ENCODE results near the gene FAM107B. TPM values are rescaled to one million over a fixed set of nuclear protein-coding genes. Genes with fewer than 3 reads are reported as not detected.

The FAM107B gene
- total and polyA plus RNA-seq, 2 of the 8 experiments (the other 6 are each of a cell fraction or from before 2014, with no cell fraction given) = 7.5 to 28.1 TPM

- Histone ChIP-seq H3K9ac (replicated peaks in 1 of 4; ENCODE audit: extremely low read depth in 1 of 4, low read depth in 3 of 4, low read length in 3 of 4) (no peak overlapping the region), H3K4me3 (ENCODE audit: extremely low read depth in 1 of 4, insufficient read depth in 2 of 4, low read depth in 3 of 4, low read length in 4 of 4) (no peak overlapping the region), H2BK5ac (ENCODE audit: low read depth, low read length) (no peak overlapping the region), H2BK12ac (ENCODE audit: low read depth, low read length) (no peak overlapping the region), H4K91ac (replicated peaks; ENCODE audit: insufficient read length, low read length) (no peak overlapping the region), H3K27ac (ENCODE audit: low read depth, low read length) (no peak overlapping the region), H4K8ac (ENCODE audit: extremely low read depth, insufficient read depth, low read length) (no peak overlapping the region), H3K14ac (ENCODE audit: insufficient read length) (no peak overlapping the region), H2AK5ac (ENCODE audit: low read depth, low read length) (no peak overlapping the region), H4K20me1 (replicated peaks in 1 of 2; ENCODE audit: control insufficient read depth in 1 of 2, insufficient read depth in 2 of 2, low read length in 2 of 2) (no peaks in the 10 kb centered on the region), H3K23ac (ENCODE audit: insufficient read length) (no peak overlapping the region), H3K27me3 (replicated peaks in 1 of 4; ENCODE audit: control insufficient read depth in 3 of 4, extremely low read depth in 1 of 4, insufficient read depth in 3 of 4, low read length in 3 of 4) (no peaks in the 10 kb centered on the region), H3K4ac (replicated peaks; ENCODE audit: insufficient read length, low read depth, low read length) (no peak overlapping the region), H3K79me1 (ENCODE audit: low read depth, low read length) (no peaks in the 10 kb centered on the region), H3K79me2 (ENCODE audit: control insufficient read depth in 1 of 2, insufficient read depth in 2 of 2, low read length in 2 of 2) (no peaks in the 10 kb centered on the region), H2BK15ac (ENCODE audit: low read length) (no peak overlapping the region), H3K9me3 (ENCODE audit: insufficient read depth in 2 of 2, low read depth in 1 of 2, low read length in 1 of 2) (peaks cover 0 to 5% of the 10 kb centered on the region in 2 experiments; a peak in 1 of 4 replicates), H2BK120ac (replicated peaks; ENCODE audit: low read depth, low read length) (no peak overlapping the region), H3K23me2 (ENCODE audit: low read depth, low read length) (no peaks in the 10 kb centered on the region), H3K36me3 (ENCODE audit: control insufficient read depth in 2 of 4, insufficient read depth in 4 of 4, low read length in 3 of 4) (no peaks in the 10 kb centered on the region), H2AFZ (ENCODE audit: low read length) (no peak overlapping the region), H3K18ac (ENCODE audit: extremely low read depth, low read length) (no peak overlapping the region), H3K4me2 (ENCODE audit: insufficient read depth in 1 of 2, low read depth in 2 of 2, low read length in 2 of 2) (no peak overlapping the region), H3K4me1 (replicated peaks in 1 of 4; ENCODE audit: control insufficient read depth in 3 of 4, insufficient read depth in 4 of 4, low read length in 3 of 4) (peaks cover 0 to 5% (median 0%) of the 10 kb centered on the region in 4 experiments; a peak in 1 of 7 replicates), H2BK20ac (ENCODE audit: low read length) (no peak overlapping the region), H4K5ac (ENCODE audit: insufficient read length, low read depth, low read length) (no peak overlapping the region), H3K56ac (replicated peaks; ENCODE audit: insufficient read length, low read depth, low read length) (no peak overlapping the region)
- 91% methylated on average over 7 of the region's 7 CpGs; no CpG with 5 or more reads in 1 of the 2 experiments for WGBS, 2 experiments (ENCODE audit: extremely low coverage in 1 of 2, insufficient coverage in 1 of 2, insufficient read length in 1 of 2, insufficient replicate concordance in 2 of 2, low coverage in 1 of 2, low lambda C conversion rate in 2 of 2, missing lambda C conversion rate in 1 of 2)
- TF ChIP-seq RNF2 (IDR thresholded peaks at IDR 0.05; ENCODE audit: borderline replicate concordance, low read depth, low read length, missing control alignments, poor library complexity, severe bottlenecking) (no peak), TBP (IDR thresholded peaks at IDR 0.05; ENCODE audit: low read depth, low read length) (no peak), TCF12 (IDR thresholded peaks at IDR 0.05; ENCODE audit: low read depth, low read length) (no peak), MAX (IDR thresholded peaks at IDR 0.05) (no peak), CHD2 (IDR thresholded peaks at IDR 0.05; ENCODE audit: low read length) (no peak), RXRA (IDR thresholded peaks at IDR 0.05; ENCODE audit: insufficient read depth, low read depth, low read length) (no peak), FOSL1 (IDR thresholded peaks at IDR 0.05; ENCODE audit: insufficient read depth, low read depth, low read length) (no peak)
- FAIRE-seq = no peak
- ChIA-PET CTCF (ENCODE audit: partially characterized antibody) (interaction anchor here (0.7 kb wide), 1 partner anchor 968 kb away, joined by 3 read pairs; no protein-coding TSS in a partner anchor), POLR2A (ENCODE audit: partially characterized antibody) (no interaction called here)
- no peak for DNase-seq (ENCODE audit: low read depth in 1 of 2, low spot score in 2 of 2)
Measured at GRCh38 chr10:14701466-14701865, 73.2 kb downstream of the FAM107B start.

Measured in H1 (cell line).